22Rv1 (cell line): ENCODE data around the gene TSPAN18.

Experiments used
- H3K27ac ChIP-seq: fragments of 450-650 bp; 2 replicates; pipeline ENCODE4 v1.5.1; 2017
- ZFX ChIP-seq: fragments of 450-650 bp; IDR thresholded peaks from 2 replicates; pipeline ENCODE4 v1.6.1; 2017; ENCODE audit warnings: antibody characterized with exemption, borderline replicate concordance
- TF ChIP-seq, protein P1 (sequence below): fragments of 450-650 bp; IDR thresholded peaks from 2 replicates; pipeline ENCODE4 v1.5.1; 2017; ENCODE audit warnings: mild to moderate bottlenecking

The TSPAN18 gene

GRCh38 chr11:44774108-44774507 is 47.3 kb downstream of the TSPAN18 start:
- TF ChIP-seq ZFX = no peak
- TF ChIP-seq, protein P1, sequence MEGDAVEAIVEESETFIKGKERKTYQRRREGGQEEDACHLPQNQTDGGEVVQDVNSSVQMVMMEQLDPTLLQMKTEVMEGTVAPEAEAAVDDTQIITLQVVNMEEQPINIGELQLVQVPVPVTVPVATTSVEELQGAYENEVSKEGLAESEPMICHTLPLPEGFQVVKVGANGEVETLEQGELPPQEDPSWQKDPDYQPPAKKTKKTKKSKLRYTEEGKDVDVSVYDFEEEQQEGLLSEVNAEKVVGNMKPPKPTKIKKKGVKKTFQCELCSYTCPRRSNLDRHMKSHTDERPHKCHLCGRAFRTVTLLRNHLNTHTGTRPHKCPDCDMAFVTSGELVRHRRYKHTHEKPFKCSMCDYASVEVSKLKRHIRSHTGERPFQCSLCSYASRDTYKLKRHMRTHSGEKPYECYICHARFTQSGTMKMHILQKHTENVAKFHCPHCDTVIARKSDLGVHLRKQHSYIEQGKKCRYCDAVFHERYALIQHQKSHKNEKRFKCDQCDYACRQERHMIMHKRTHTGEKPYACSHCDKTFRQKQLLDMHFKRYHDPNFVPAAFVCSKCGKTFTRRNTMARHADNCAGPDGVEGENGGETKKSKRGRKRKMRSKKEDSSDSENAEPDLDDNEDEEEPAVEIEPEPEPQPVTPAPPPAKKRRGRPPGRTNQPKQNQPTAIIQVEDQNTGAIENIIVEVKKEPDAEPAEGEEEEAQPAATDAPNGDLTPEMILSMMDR = no peak
- H3K27ac ChIP-seq = no peak overlapping the region

- H3K27ac ChIP-seq = no peak overlapping the region
- TF ChIP-seq ZFX = no peak
Observed at GRCh38 chr11:44774731-44775130, 48.0 kb downstream of the TSPAN18 start.

GRCh38 chr11:44775366-44775984 is 48.7 kb downstream of the TSPAN18 start:
- TF ChIP-seq, protein P1 = peak; percentile 91
- no peak for TF ChIP-seq ZFX
- H3K27ac ChIP-seq = no peak overlapping the region

DNA sequence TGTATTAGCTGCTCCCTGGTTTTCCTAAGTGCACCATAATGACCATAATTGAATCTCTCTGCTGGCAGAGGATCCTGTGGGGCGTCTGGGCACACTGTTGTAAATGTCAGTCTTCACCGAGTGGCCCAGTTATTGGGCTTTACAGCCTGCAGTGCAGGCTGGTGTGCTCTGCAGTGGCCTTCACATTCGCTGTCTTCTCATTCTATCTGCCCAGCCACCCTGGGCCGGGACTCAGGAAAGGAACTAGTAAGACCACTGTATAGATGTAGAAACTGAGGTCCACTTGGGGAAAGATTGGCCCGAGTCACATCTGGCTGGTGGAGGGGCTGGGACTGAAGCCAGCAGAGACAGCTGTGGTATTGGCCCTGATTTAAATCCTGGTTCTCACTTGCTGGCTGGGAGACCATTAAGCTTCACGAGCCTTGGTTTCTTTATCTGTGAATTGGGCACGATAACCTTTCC is 49.3 kb downstream of the TSPAN18 start:
- no peak for TF ChIP-seq ZFX
- TF ChIP-seq, protein P1 = no peak
- no peak overlapping the region for H3K27ac ChIP-seq

GRCh38 chr11:44776551-44777208 is 49.9 kb downstream of the TSPAN18 start:
- H3K27ac ChIP-seq = no peak overlapping the region
- TF ChIP-seq, protein P1 = no peak
- no peak for TF ChIP-seq ZFX

DNA sequence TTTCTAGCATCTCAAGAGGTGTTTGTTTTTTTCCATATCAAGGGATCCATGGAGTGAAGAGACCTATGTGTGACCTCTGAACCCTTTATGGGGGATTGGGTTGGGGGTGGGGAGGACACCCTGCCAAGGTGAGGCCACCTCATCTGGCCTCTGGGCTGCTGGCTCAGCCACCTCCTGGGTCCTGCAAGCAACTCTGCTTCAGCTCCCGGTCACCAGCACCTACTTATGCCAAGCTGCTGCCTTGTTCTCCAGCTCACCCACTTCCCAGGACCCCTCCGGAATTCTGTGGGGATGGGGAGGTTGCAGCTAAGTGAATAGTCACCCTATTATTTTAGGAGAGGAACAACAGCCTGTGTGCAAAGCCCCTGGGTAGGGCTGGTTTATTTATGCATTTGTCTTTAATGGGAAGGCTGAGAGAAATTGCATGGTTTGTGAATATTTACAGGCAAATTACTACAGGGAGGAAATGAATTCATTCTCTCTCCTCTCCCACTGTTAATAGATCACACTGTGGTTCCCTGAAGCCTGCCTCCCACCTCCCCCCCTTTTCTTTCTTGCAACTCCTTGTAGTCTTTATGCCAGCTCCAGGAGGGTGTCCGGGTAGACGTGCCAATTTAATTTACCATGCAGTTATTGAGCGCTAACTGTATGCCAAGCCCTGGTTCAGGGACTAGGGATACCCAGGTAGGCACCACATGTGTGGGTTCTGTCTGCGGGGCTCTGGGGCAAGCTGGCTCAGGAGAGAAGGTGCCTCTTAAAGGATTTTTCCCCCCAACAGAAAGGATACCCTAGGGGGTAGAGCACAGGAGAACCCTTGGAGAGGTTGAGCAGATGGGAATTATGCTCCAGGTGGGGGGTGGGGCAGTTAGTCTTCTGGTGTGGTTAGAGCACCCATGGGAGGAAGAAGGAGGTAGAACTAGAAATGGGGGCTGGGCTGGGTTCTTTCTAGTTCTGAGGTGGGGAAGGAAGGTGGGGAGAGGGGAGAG is 50.7 kb downstream of the TSPAN18 start:
- H3K27ac ChIP-seq = no peak overlapping the region
- TF ChIP-seq, protein P1 = no peak
- TF ChIP-seq ZFX = no peak
